HG03103 (cell line): ENCODE results near the gene WNT9A.
"Not testable (repeated sequence)": the region's sequence is repeated elsewhere in the genome, so short reads cannot be mapped to it uniquely, and the experiment has no call there.

Experiments
- ATAC-seq: cut with Tn5 transposase; IDR thresholded peaks from one replicate; pipeline ENCODE4 v1.9.1; 2021; ENCODE audit warnings: low read depth; ENCODE audit not compliant: unreplicated experiment

Gene WNT9A

GRCh38 chr1:227947676-227948492, at the start of gene WNT9A:
WNT9A (minus strand) TSS chr1:227947932; CDS start chr1:227947887, 45 bp downstream.
- no peak for ATAC-seq

GRCh38 chr1:227996187-227996950, 48.6 kb upstream of the WNT9A start:
- no peak for ATAC-seq

- ATAC-seq: no peak
These were observed 47.0 kb upstream of the WNT9A start for GRCh38 chr1:227994632-227995300.

GRCh38 chr1:227987181-227987580, 39.4 kb upstream of the WNT9A start:
- ATAC-seq: no peak

- ATAC-seq: not testable (repeated sequence)
These were observed 28.0 kb upstream of the WNT9A start for GRCh38 chr1:227975583-227976283.

GRCh38 chr1:227973724-227974288, 26.1 kb upstream of the WNT9A start:
- ATAC-seq: not testable (repeated sequence)

- ATAC-seq: not testable (repeated sequence)
These were observed 25.2 kb upstream of the WNT9A start for GRCh38 chr1:227972843-227973374.

GRCh38 chr1:227972283-227972679, 24.5 kb upstream of the WNT9A start:
- not testable (repeated sequence) for ATAC-seq

GRCh38 chr1:227971643-227972282, 24.0 kb upstream of the WNT9A start:
- not testable (repeated sequence) for ATAC-seq

GRCh38 chr1:227971216-227971615, 23.5 kb upstream of the WNT9A start:
- ATAC-seq: not testable (repeated sequence)

GRCh38 chr1:227970076-227970995, 22.6 kb upstream of the WNT9A start:
- ATAC-seq: not testable (repeated sequence)

GRCh38 chr1:227967815-227968214, 20.1 kb upstream of the WNT9A start:
- ATAC-seq: not testable (repeated sequence)

- ATAC-seq: not testable (repeated sequence)
These were observed 19.0 kb upstream of the WNT9A start for GRCh38 chr1:227966733-227967132.

- ATAC-seq: no peak
These were observed 14.1 kb upstream of the WNT9A start for GRCh38 chr1:227961651-227962466.

- ATAC-seq: no peak
These were observed 11.7 kb upstream of the WNT9A start for GRCh38 chr1:227959325-227959860.

- no peak for ATAC-seq
These were observed 11.0 kb upstream of the WNT9A start for GRCh38 chr1:227958617-227959324.

- ATAC-seq: no peak
These were observed 8.1 kb upstream of the WNT9A start for GRCh38 chr1:227955808-227956207.
